Epithelial cell of proximal tubule (primary cell): Measurements from ENCODE around the gene MAGI2. TPM values are rescaled to one million over a fixed set of nuclear protein-coding genes. Genes with fewer than 3 reads are reported as not detected.

Experiments used
- DNase-seq: peaks from one replicate; pipeline ENCODE4 v3.0.0-alpha.2; 2011; ENCODE audit warnings: low read depth
- H3K4me3 ChIP-seq: 2 replicates; pipeline ENCODE4 v1.5.1; 2011; ENCODE audit warnings: low read depth, mild to moderate bottlenecking, low read length
- CTCF ChIP-seq: conservative IDR thresholded peaks from 2 replicates; pipeline ENCODE4 v1.5.1; 2012; ENCODE audit warnings: low read depth, mild to moderate bottlenecking, low read length
- total RNA-seq: library from RNA; depleted of rRNA; stranded (reverse); fragments of >200 nt; gene quantifications from 2 replicates; pipeline ENCODE4 v1.2.3, GENCODE V29; 2015

The MAGI2 gene
- total RNA-seq, 1 donor from 2014 or later = 0.92 TPM

GRCh38 chr7:77967429-77967828 is 1486.0 kb downstream of the MAGI2 start:
- TF ChIP-seq CTCF = no peak
- DNase-seq = no peak
- H3K4me3 ChIP-seq = no peak overlapping the region
